Dermis lymphatic vessel endothelial cell (primary cell): Measurements from ENCODE around the gene SNAPC5. TPM values are rescaled to one million over a fixed set of nuclear protein-coding genes. Genes with fewer than 3 reads are reported as not detected.

Experiments
- total RNA-seq: library from RNA; depleted of rRNA; stranded (reverse); fragments of >200 nt; gene quantifications from 2 replicates; pipeline ENCODE4 v1.2.1, GENCODE V29; 2014

The SNAPC5 gene, protein sequence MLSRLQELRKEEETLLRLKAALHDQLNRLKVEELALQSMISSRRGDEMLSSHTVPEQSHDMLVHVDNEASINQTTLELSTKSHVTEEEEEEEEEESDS
- 18.6 and 21.8 TPM in 2 replicates for total RNA-seq

DNA sequence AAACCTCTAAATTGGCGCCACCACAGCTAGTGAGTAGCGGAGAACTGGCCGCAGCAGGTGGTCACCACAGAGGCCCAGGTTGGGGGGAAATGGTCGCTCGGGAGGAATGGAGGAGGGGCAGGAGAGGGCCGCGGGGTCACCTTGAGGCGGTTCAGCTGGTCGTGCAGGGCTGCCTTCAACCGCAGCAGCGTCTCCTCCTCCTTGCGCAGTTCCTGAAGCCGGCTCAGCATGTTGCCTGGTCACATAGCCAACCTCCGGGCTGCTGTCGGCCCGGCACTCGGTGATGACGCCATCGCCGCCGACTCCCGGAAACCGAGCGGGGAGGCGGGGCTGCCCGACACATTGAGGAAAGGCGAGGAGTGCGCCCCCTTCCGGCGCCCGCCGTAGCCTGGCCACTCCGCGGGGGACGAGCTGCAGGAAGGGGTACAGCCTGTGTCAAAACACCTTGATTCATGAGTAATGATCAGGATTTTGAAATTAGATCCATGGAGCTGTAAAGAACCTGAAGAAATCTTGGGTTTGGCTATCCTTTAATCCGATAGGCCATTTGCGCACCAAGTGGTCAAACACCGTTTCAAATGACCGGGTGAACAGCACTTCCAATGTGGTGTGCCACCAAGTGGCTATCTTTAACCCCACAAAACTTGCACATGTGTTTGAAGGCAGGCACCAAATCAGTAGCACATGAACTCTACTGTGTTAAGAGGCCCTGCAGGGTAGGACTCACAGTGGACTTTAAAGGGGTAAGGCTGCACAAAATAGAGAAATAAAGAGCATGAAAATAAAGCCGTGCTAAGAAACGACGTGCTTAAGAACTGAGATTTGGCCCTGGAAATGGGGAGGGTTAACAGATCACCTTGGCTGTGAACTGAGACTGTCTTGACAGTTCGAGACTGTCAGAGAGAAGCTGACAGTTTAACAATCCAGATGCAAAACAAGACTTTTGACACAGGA, at the start of gene SNAPC5:
Gene SNAPC5 (minus strand): TSS at position 261 of the 954 bp plus-strand sequence. CDS start 31 bp downstream, at position 230.

DNA sequence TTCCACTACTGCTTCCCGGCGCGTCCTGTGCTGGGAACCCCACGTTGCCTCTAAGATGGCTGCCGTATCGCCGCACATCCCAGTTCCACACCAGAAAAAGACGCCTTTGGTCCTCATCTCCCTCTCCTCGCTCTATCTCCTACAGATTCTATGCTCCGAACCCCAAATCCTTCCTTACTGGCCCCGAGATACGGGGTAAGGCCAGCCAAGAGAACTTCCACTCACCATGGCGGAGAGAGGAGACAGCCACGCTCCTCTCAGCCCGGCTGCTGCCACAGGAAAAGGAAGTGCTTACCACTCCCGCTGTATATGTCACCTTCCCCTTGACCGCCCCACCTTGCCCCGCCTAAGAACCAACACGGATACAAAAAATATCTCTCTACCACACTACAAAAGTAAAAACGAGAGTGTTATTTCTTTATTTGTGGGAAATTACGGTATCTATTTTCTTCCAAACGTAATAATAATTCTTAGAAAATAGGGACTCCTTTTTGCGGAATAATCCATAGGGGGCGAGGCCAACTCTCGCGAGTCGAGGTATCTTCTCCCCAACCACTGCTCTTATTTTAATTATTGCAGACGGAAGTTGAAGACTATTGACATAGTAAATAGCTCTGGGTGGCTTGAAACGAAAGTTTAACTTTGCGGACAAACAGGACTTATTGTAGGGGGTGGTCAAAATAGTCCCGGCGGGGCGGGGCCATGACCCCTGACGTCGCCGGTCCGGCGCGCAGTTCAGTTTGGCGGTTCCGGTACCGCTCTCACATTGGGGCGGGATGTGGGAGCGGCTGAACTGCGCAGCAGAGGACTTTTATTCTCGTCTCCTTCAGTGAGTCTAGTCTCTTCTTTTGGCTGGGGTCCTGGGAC, 7.2 kb upstream of the SNAPC5 start, which contains the start of the genes RPL4 and ZWILCH:
Gene RPL4 (minus strand): TSS at position 293 of the 867 bp plus-strand sequence. CDS start 65 bp downstream, at position 228.
Gene ZWILCH (plus strand): TSS at position 764 of the 867 bp plus-strand sequence. CDS start 13 bp downstream, at position 777.

Other genes with a start within 250 kb of the SNAPC5 start
- gene MEGF11, start 244.0 kb downstream of the SNAPC5 start, total RNA-seq, result not detected in 2 replicates
- gene DIS3L, start 204.2 kb downstream of the SNAPC5 start, total RNA-seq, result 22.8 and 23.6 TPM in 2 replicates
- gene TIPIN, start 141.1 kb downstream of the SNAPC5 start, total RNA-seq, result 4.3 and 7.6 TPM in 2 replicates
- gene MAP2K1, start 110.8 kb downstream of the SNAPC5 start, total RNA-seq, result 27.1 and 28.5 TPM in 2 replicates
- 1,966 and 2,559 TPM in 2 replicates for gene RPL4, start 7.1 kb upstream of the SNAPC5 start, total RNA-seq
- 11.1 and 11.8 TPM in 2 replicates for gene ZWILCH, start 7.6 kb upstream of the SNAPC5 start, total RNA-seq
- 0.43 TPM in 1 of 2 replicates, not detected in the other for gene LCTL, start 68.2 kb upstream of the SNAPC5 start, total RNA-seq
- 11.6 and 19.9 TPM in 2 replicates for gene SMAD6, start 204.5 kb upstream of the SNAPC5 start, total RNA-seq